ENCODE results near the gene CSNK2B. TPM values are rescaled to one million over a fixed set of nuclear protein-coding genes. Genes with fewer than 3 reads are reported as not detected.

The CSNK2B gene
- polyA plus RNA-seq, 2 of the 4 experiments (the other 2 are of a cell fraction): 41.8 to 141 TPM

DNA sequence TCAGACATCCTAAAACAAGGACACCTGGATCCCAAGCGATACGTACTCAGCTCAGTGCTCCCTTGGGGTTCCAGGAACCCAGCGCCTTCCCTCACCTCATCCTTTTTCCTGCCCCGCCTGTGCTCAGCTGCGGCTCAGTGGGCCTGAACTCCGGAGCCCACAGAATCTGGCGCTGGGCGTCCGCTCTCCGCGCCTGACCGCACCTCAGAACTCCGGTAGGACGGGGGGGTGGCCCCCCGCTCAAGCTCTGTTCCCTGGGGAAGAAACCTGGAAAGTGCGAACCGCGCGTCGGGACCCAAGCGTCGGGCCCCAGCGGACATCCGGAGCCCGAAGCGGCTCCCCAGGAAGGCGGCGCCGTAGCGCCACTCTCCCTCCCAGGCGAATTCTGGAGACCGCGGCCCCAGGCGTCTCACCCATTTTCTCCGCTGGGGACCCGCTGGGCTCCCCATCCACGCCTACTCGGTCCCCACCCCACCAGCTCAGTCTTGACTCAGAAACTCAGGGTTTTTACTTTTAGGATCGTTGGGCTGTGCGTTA lies 15.3 kb downstream of the CSNK2B start:
- FAIRE-seq (no peak), DNase-seq (ENCODE audit: low read depth in 1 of 2, low spot score in 1 of 2) (no peak), ATAC-seq (peak; percentile 47 to 62; a peak in 5 of 6 replicates)
- Histone ChIP-seq H3K9me3 (no peaks in the 10 kb centered on the region), H3K4me1 (peaks cover 8% of the 10 kb centered on the region; the same call in 1 of the 3 replicates), H3K4me3 (peak overlapping the region; percentile 22; the same call in 2 of the 3 replicates), H3K27ac (peak overlapping the region in 1 of 2 experiments; percentile 78; a peak in 3 of 6 replicates), H3K4me2 (peak overlapping the region; percentile 59)
- TF ChIP-seq SREBF2 (IDR thresholded peaks at IDR 0.05) (no peak), KDM5A (IDR thresholded peaks at IDR 0.05) (no peak), ZSCAN20 (CRISPR knock-in tag; IDR thresholded peaks at IDR 0.05) (no peak), NR3C1 (IDR thresholded peaks at IDR 0.05) (no peak), NFE2L2 (conservative IDR thresholded peaks at IDR 0.05; ENCODE audit: low read length) (no peak), SMC3 (IDR thresholded peaks at IDR 0.05) (no peak), HEYL (CRISPR knock-in tag; IDR thresholded peaks at IDR 0.05) (no peak), ZFP36 (IDR thresholded peaks at IDR 0.05; ENCODE audit: borderline replicate concordance, partially characterized antibody) (no peak), HOXA7 (CRISPR knock-in tag; IDR thresholded peaks at IDR 0.05) (no peak), ATOH8 (CRISPR knock-in tag; IDR thresholded peaks at IDR 0.05; ENCODE audit: low read depth) (no peak), FOSL2 (IDR thresholded peaks at IDR 0.05) (no peak), FOSL2 (CRISPR knock-in tag; IDR thresholded peaks at IDR 0.05) (no peak), USF2 (IDR thresholded peaks at IDR 0.05) (no peak), RFX5 (IDR thresholded peaks at IDR 0.05) (no peak), PHF8 (IDR thresholded peaks at IDR 0.05; ENCODE audit: borderline replicate concordance, low read depth) (no peak), ESRRA (IDR thresholded peaks at IDR 0.05; ENCODE audit: borderline replicate concordance, low read length) (no peak), MAZ (IDR thresholded peaks at IDR 0.05; ENCODE audit: borderline replicate concordance, low read depth, low read length) (no peak)
- TF ChIP-seq, protein P1, sequence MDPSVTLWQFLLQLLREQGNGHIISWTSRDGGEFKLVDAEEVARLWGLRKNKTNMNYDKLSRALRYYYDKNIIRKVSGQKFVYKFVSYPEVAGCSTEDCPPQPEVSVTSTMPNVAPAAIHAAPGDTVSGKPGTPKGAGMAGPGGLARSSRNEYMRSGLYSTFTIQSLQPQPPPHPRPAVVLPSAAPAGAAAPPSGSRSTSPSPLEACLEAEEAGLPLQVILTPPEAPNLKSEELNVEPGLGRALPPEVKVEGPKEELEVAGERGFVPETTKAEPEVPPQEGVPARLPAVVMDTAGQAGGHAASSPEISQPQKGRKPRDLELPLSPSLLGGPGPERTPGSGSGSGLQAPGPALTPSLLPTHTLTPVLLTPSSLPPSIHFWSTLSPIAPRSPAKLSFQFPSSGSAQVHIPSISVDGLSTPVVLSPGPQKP (IDR thresholded peaks at IDR 0.05; ENCODE audit: low read depth, low read length): no peak
- ChIA-PET CTCF (interaction anchor here (0.6 to 4.7 kb wide), 17 partner anchors 9 to 1372 kb away, joined by 3 to 26 read pairs (median 4); partner anchors contain the start of genes DDAH2 and SKIC2), POLR2A (interaction anchor here (0.7 to 1.0 kb wide), 2 partner anchors 134 to 149 kb away, joined by 3 to 7 read pairs; partner anchors contain the start of genes HSPA1A and HSPA1L)
- 55% methylated on average over 28 of the region's 40 CpGs for WGBS (ENCODE audit: missing lambda C conversion rate)

- CTCF ChIA-PET: interaction anchor here (0.9 to 4.7 kb wide), 3 partner anchors 39 to 147 kb away, joined by 3 to 26 read pairs (median 3); partner anchors contain the start of genes DDAH2 and MPIG6B
- Histone ChIP-seq H3K4me3 (no peak overlapping the region), H3K4me2 (no peak overlapping the region), H3K27ac (no peak overlapping the region), H3K4me1 (no peaks in the 10 kb centered on the region), H3K9me3 (no peaks in the 10 kb centered on the region)
- WGBS (ENCODE audit: missing lambda C conversion rate): 90% methylated on average over 13 of the region's 13 CpGs
- no peak for DNase-seq (ENCODE audit: low read depth in 1 of 2, low spot score in 1 of 2)
- FAIRE-seq: no peak
- no peak for ATAC-seq
- POLR2A ChIA-PET: no interaction called here
- no peak for TF ChIP-seq POLR2AphosphoS2 (conservative IDR thresholded peaks at IDR 0.05; ENCODE audit: low read length)
- no peak for TF ChIP-seq HDAC2 (IDR thresholded peaks at IDR 0.05)
- TF ChIP-seq ZC3H11A (IDR thresholded peaks at IDR 0.05): no peak
- no peak for TF ChIP-seq FOXS1 (CRISPR knock-in tag; IDR thresholded peaks at IDR 0.05)
- TF ChIP-seq, protein P2, sequence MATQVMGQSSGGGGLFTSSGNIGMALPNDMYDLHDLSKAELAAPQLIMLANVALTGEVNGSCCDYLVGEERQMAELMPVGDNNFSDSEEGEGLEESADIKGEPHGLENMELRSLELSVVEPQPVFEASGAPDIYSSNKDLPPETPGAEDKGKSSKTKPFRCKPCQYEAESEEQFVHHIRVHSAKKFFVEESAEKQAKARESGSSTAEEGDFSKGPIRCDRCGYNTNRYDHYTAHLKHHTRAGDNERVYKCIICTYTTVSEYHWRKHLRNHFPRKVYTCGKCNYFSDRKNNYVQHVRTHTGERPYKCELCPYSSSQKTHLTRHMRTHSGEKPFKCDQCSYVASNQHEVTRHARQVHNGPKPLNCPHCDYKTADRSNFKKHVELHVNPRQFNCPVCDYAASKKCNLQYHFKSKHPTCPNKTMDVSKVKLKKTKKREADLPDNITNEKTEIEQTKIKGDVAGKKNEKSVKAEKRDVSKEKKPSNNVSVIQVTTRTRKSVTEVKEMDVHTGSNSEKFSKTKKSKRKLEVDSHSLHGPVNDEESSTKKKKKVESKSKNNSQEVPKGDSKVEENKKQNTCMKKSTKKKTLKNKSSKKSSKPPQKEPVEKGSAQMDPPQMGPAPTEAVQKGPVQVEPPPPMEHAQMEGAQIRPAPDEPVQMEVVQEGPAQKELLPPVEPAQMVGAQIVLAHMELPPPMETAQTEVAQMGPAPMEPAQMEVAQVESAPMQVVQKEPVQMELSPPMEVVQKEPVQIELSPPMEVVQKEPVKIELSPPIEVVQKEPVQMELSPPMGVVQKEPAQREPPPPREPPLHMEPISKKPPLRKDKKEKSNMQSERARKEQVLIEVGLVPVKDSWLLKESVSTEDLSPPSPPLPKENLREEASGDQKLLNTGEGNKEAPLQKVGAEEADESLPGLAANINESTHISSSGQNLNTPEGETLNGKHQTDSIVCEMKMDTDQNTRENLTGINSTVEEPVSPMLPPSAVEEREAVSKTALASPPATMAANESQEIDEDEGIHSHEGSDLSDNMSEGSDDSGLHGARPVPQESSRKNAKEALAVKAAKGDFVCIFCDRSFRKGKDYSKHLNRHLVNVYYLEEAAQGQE (IDR thresholded peaks at IDR 0.05): no peak
- TF ChIP-seq RCOR1 (IDR thresholded peaks at IDR 0.05; ENCODE audit: low read depth, low read length): no peak
- no peak for TF ChIP-seq EHMT2 (IDR thresholded peaks at IDR 0.05; ENCODE audit: low read depth)
- no peak for TF ChIP-seq BHLHE40 (IDR thresholded peaks at IDR 0.05; ENCODE audit: low read depth, low read length)
- TF ChIP-seq HES2 (IDR thresholded peaks at IDR 0.05): no peak
- no peak for TF ChIP-seq NFE2L2 (conservative IDR thresholded peaks at IDR 0.05; ENCODE audit: low read length)
Measured at GRCh38 chr6:31683591-31683990, 17.7 kb downstream of the CSNK2B start.
